NCI-H1092 (cell line): Measurements from ENCODE around the gene RAB3A.

ENCODE experiments used
- DNase-seq: peaks from one replicate; lab custom pipeline; 2025; lab: John Stamatoyannopoulos, UW

The RAB3A gene

DNA sequence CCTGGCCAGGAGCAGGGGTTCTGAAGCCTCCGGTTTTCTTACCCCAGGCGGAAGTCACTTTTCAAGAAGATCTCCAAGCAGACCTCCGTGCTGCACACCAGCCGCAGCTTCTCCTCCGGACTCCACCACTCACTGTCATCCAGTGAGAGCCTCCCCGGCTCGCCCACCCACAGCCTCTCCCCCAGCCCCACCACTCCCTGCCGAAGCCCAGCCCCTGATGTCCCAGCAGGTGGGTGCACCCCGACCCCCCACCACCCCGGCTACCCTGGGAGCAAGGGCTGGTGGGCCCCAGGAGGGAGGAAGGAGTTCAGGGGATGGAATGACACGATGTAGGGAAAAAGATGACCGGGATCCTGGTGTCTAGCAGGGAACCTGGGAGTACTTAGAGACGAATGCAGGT lies 56.4 kb downstream of the RAB3A start:
- DNase-seq, result no peak
